B cell (primary cell): Measurements from ENCODE around the gene EIF5A. TPM values are rescaled to one million over a fixed set of nuclear protein-coding genes. Genes with fewer than 3 reads are reported as not detected.
A peak's percentile ranks its signal among the peaks of the same experiment; 100 is the strongest.

Experiments
- ATAC-seq: fragments of 200-7000 bp; cut with Tn5 transposase; one replicate; pipeline ENCODE4 v1.10.0; 2021; ENCODE audit warnings: low read depth, mild to moderate bottlenecking, moderate number of reproducible peaks, moderate library complexity
- CTCF ChIA-PET: fragments of 350-600 bp; sonication (Branson Sonifier 250); formaldehyde crosslinking; loops from one replicate; lab custom pipeline; 2021; ENCODE audit warnings: antibody characterized with exemption, inconsistent platforms; lab: Charles Lee
- POLR2A ChIA-PET: fragments of 350-600 bp; sonication (Branson Sonifier 250); formaldehyde crosslinking; loops from one replicate; lab custom pipeline; 2021; ENCODE audit warnings: antibody characterized with exemption; lab: Charles Lee
- DNase-seq: peaks from one replicate; pipeline ENCODE4 v3.0.0; 2013
- H2AFZ ChIP-seq: 2 replicates; pipeline ENCODE4 v1.6.1; 2012; ENCODE audit warnings: mild to moderate bottlenecking, low read depth, low read length; ENCODE audit not compliant: insufficient read depth, poor library complexity, severe bottlenecking
- H3K27ac ChIP-seq, 2 donors: 1 replicate in 1 of 2; 2 replicates in 1 of 2; pipeline ENCODE4 v1.5.1; 2012 to 2013; ENCODE audit warnings: low read length in 2 of 2, mild to moderate bottlenecking in 2 of 2, moderate library complexity in 1 of 2
- H3K27me3 ChIP-seq, 4 experiments: fragments of 200-600 bp in 1 of 4; sonication (generic) in 1 of 4; replicated peaks in 1 of 4; 1 replicate in 2 of 4; 2 replicates in 2 of 4; pipeline versions ENCODE4 v1.6.1 to v1.7.0; 2013 to 2016; ENCODE audit warnings: low read length in 3 of 4, mild to moderate bottlenecking in 2 of 4, mixed read lengths in 1 of 4, moderate library complexity in 1 of 4; ENCODE audit not compliant: insufficient read depth in 4 of 4, control insufficient read depth in 3 of 4; ENCODE audit errors: control extremely low read depth in 1 of 4
- H3K36me3 ChIP-seq, 2 experiments: replicated peaks in 1 of 2; 1 replicate in 1 of 2; 2 replicates in 1 of 2; pipeline versions ENCODE4 v1.6.1 to v1.7.1; 2013; ENCODE audit warnings: low read length in 1 of 2; ENCODE audit not compliant: insufficient read depth in 2 of 2, control insufficient read depth in 1 of 2; ENCODE audit errors: control extremely low read depth in 1 of 2, extremely low read depth in 1 of 2
- H3K4me1 ChIP-seq, 2 donors: fragments of 200-600 bp in 1 of 2; sonication (generic) in 1 of 2; 1 replicate in 1 of 2; 2 replicates in 1 of 2; pipeline versions ENCODE4 v1.5.1 to v1.6.1; 2013 to 2017; ENCODE audit warnings: low read length in 2 of 2; ENCODE audit not compliant: control insufficient read depth in 2 of 2, insufficient read depth in 2 of 2
- H3K4me2 ChIP-seq: replicated peaks from 2 replicates; pipeline ENCODE3; 2012; ENCODE audit warnings: mild to moderate bottlenecking, low read depth, low read length; ENCODE audit not compliant: poor library complexity, severe bottlenecking
- H3K4me3 ChIP-seq, 5 experiments: fragments of 200-600 bp in 1 of 5; sonication (generic) in 1 of 5; 1 replicate in 3 of 5; 2 replicates in 2 of 5; pipeline versions ENCODE4 v1.5.1 to v1.7.0; 2011 to 2016; ENCODE audit warnings: low read length in 4 of 5, mild to moderate bottlenecking in 4 of 5, low read depth in 2 of 5, control low read depth in 1 of 5, moderate library complexity in 1 of 5; ENCODE audit not compliant: insufficient read depth in 1 of 5; ENCODE audit errors: control extremely low read depth in 1 of 5, extremely low read depth in 1 of 5
- H3K79me2 ChIP-seq: fragments of 200-600 bp; sonication (generic); one replicate; pipeline ENCODE4 v1.6.0; 2016; ENCODE audit warnings: low read length; ENCODE audit not compliant: control insufficient read depth, insufficient read depth
- H3K9ac ChIP-seq: fragments of 200-600 bp; sonication (generic); 2 replicates; pipeline ENCODE4 v1.6.1; 2017; ENCODE audit warnings: mild to moderate bottlenecking, low read length, moderate library complexity
- H3K9me3 ChIP-seq, 3 donors: one replicate each; pipeline versions ENCODE4 v1.6.1 to v1.7.1; 2013; ENCODE audit warnings: low read length in 2 of 3; ENCODE audit not compliant: control insufficient read depth in 2 of 3, insufficient read depth in 1 of 3; ENCODE audit errors: control extremely low read depth in 1 of 3
- H4K20me1 ChIP-seq: 2 replicates; pipeline ENCODE4 v1.6.0; 2012; ENCODE audit warnings: mild to moderate bottlenecking, low read length; ENCODE audit not compliant: insufficient read depth, control insufficient read depth, poor library complexity, severe bottlenecking
- H3K27ac Mint-ChIP-seq: one replicate; pipeline ENCODE4 v1.8.0; 2021; ENCODE audit warnings: mixed read lengths
- H3K27me3 Mint-ChIP-seq: one replicate; pipeline ENCODE4 v1.8.0; 2021; ENCODE audit warnings: mixed read lengths
- H3K4me1 Mint-ChIP-seq: one replicate; pipeline ENCODE4 v1.8.0; 2021; ENCODE audit warnings: mixed read lengths
- H3K4me3 Mint-ChIP-seq: one replicate; pipeline ENCODE4 v1.8.0; 2021; ENCODE audit warnings: mixed read lengths
- H3K9me3 Mint-ChIP-seq: one replicate; pipeline ENCODE4 v1.8.0; 2022; ENCODE audit warnings: mixed read lengths; ENCODE audit not compliant: insufficient read depth
- CTCF ChIP-seq: fragments of 200-600 bp; IDR thresholded peaks from one replicate; pipeline ENCODE4 v1.8.0; 2022; ENCODE audit warnings: antibody characterized with exemption, mild to moderate bottlenecking
- EZH2 ChIP-seq: IDR thresholded peaks from 2 replicates; pipeline ENCODE4 v1.6.1; 2012; ENCODE audit warnings: borderline replicate concordance, low read depth, mild to moderate bottlenecking, moderate library complexity, low read length; ENCODE audit not compliant: insufficient read depth, poor library complexity, severe bottlenecking
- WGBS: methylation state at CpG from one replicate; pipeline ENCODE4 v1.1.5; 2013; ENCODE audit warnings: missing lambda C conversion rate; ENCODE audit not compliant: insufficient coverage; 5-methylcytosine and 5-hydroxymethylcytosine counted together
- intact Hi-C: fragments of 100-400 bp; cut with micrococcal nuclease; formaldehyde crosslinking; loops from one replicate; pipeline ENCODE4 v1.10.0; 2022
- polyA plus RNA-seq: library from polyadenylated mRNA; depleted of rRNA; stranded (reverse); fragments of >200 nt; gene quantifications from 2 replicates; pipeline ENCODE4 v1.2.3, GENCODE V29; 2012
- total RNA-seq, 2 donors: library from RNA; stranded (reverse); fragments of 120-200 nt in 1 of 2; gene quantifications; 1 replicate in 1 of 2; 2 replicates in 1 of 2; pipeline versions ENCODE4 v1.2.3 to v1.2.4, GENCODE V29; 2013 to 2022

Gene EIF5A
- total and polyA plus RNA-seq, 2 donors (not counting 1 experiment from before 2014, with no cell fraction given), result 233 to 576 TPM

GRCh38 chr17:7314719-7315569 lies 7.5 kb downstream of the EIF5A start, which contains the start of gene GPS2:
Gene GPS2, minus strand, starts transcription at chr17:7315360. Its CDS starts 308 bp downstream, at chr17:7315052.
- Histone ChIP-seq H3K4me1 (peaks cover 25 to 47% of the 10 kb centered on the region in 2 donors), H3K9ac (peak within 1 kb of the TSS; percentile 90), H3K27ac (peak within 1 kb of the TSS; percentile 78 to 91), H4K20me1 (peaks cover 47% of the 10 kb centered on the region), H3K4me3 (peak within 1 kb of the TSS; percentile 73 to 90 (median 82)), H3K79me2 (peaks cover 52% of the 10 kb centered on the region), H3K36me3 (peaks cover 5 to 67% of the 10 kb centered on the region in 2 experiments), H3K9me3 (no peaks in the 10 kb centered on the region), H3K4me2 (peak within 1 kb of the TSS; percentile 91), H3K27me3 (no peaks in the 10 kb centered on the region), H2AFZ (peak within 1 kb of the TSS; percentile 93)
- Mint-ChIP-seq H3K4me3 (peak within 1 kb of the TSS; percentile 97), H3K4me1 (peaks cover 55% of the 10 kb centered on the region), H3K9me3 (no peaks in the 10 kb centered on the region), H3K27ac (peak within 1 kb of the TSS; percentile 99), H3K27me3 (no peaks in the 10 kb centered on the region)
- intact Hi-C loops, result loop anchor here (1.0 to 2.0 kb wide), 3 partner anchors 8 to 38 kb away; partner anchors contain the start of genes EIF5A, KCTD11 and NEURL4
- ChIA-PET CTCF (interaction anchor here (0.6 to 2.2 kb wide), 9 partner anchors 9 to 246 kb away, joined by 3 to 19 read pairs (median 4); partner anchors contain the start of genes ACAP1 and NEURL4), POLR2A (interaction anchor here (0.5 to 2.0 kb wide), 7 partner anchors 9 to 280 kb away, joined by 3 to 12 read pairs (median 3); partner anchors contain the start of genes ACAP1, DVL2 and NEURL4)
- under 1% methylated on average over 95 of the region's 95 CpGs for WGBS
- no peak for TF ChIP-seq CTCF
- no peak for TF ChIP-seq EZH2
- ATAC-seq (peak; percentile 82), DNase-seq (peak; percentile 95)
